C4-2B (cell line): ENCODE measurements around the gene TANC2.

Experiments
- H3K27ac ChIP-seq: fragments of 450-650 bp; 2 replicates; pipeline ENCODE4 v1.5.1; 2017
- CTCF ChIP-seq: fragments of 450-650 bp; conservative IDR thresholded peaks from 2 replicates; pipeline ENCODE4 v1.5.1; 2017; ENCODE audit warnings: mild to moderate bottlenecking
- ZFX ChIP-seq: fragments of 450-650 bp; IDR thresholded peaks from 2 replicates; pipeline ENCODE4 v1.6.1; 2017

The TANC2 gene

GRCh38 chr17:62925267-62925836, 40.7 kb upstream of the TANC2 start:
- H3K27ac ChIP-seq = no peak overlapping the region
- TF ChIP-seq CTCF = no peak

GRCh38 chr17:62927083-62927482, 39.0 kb upstream of the TANC2 start:
- TF ChIP-seq CTCF (no peak), ZFX (no peak)
- H3K27ac ChIP-seq = no peak overlapping the region

GRCh38 chr17:62929320-62929719, 36.7 kb upstream of the TANC2 start:
- H3K27ac ChIP-seq = no peak overlapping the region
- TF ChIP-seq CTCF (no peak), ZFX (no peak)

GRCh38 chr17:62931101-62931500, 34.9 kb upstream of the TANC2 start:
- TF ChIP-seq ZFX (no peak), CTCF (no peak)
- no peak overlapping the region for H3K27ac ChIP-seq

GRCh38 chr17:62933501-62934385, 32.3 kb upstream of the TANC2 start:
- TF ChIP-seq ZFX (no peak), CTCF (no peak)
- no peak overlapping the region for H3K27ac ChIP-seq

GRCh38 chr17:62935098-62935497, 30.9 kb upstream of the TANC2 start:
- TF ChIP-seq ZFX (no peak), CTCF (no peak)
- no peak overlapping the region for H3K27ac ChIP-seq

- H3K27ac ChIP-seq = no peak overlapping the region
- TF ChIP-seq ZFX (no peak), CTCF (no peak)
These were observed 30.5 kb upstream of the TANC2 start for GRCh38 chr17:62935523-62935922.
